Central memory CD4-positive, alpha-beta T cell (primary cell): ENCODE measurements around the gene BMAL2.

Experiments
- DNase-seq: peaks from one replicate; pipeline ENCODE4 v3.0.0; 2022

Gene BMAL2

GRCh38 chr12:27361372-27361771, 28.7 kb downstream of the BMAL2 start:
- no peak for DNase-seq

DNA sequence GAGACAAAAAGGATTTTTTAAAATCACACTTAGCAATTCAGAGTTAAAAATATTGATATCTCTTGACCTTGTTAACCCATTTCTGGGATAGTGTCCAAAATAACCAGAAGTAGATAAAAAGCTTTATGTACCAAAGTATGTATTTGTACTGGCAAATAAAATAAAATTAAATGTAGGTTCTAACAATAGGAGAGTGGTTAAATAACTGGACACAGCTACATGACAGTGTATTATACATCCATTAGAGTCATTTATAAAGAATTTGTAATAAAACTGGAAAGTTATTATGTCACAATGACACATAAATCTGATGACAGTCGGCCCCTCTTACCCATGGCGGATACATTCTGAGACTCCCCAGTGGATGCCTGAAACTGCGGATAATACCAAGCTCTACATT, 34.0 kb downstream of the BMAL2 start:
- DNase-seq: no peak

- no peak for DNase-seq
These were observed 34.4 kb downstream of the BMAL2 start for GRCh38 chr12:27367078-27367477.

- no peak for DNase-seq
These were observed 49.6 kb downstream of the BMAL2 start for GRCh38 chr12:27382171-27382795.
